GM12874 (cell line): ENCODE measurements around the gene WIPF2.

Experiments
- CTCF ChIP-seq: IDR thresholded peaks from 2 replicates; pipeline ENCODE4 v1.5.1; 2011; ENCODE audit warnings: low read depth, mild to moderate bottlenecking, control low read depth, low read length, moderate library complexity; ENCODE audit not compliant: insufficient read depth

WIPF2 gene

GRCh38 chr17:40307740-40308239 is 88.7 kb downstream of the WIPF2 start:
- TF ChIP-seq CTCF, result no peak

- no peak for TF ChIP-seq CTCF
Observed at GRCh38 chr17:40309031-40309948, 90.2 kb downstream of the WIPF2 start, which contains the start of gene RARA. RARA (plus strand) TSS chr17:40309180; CDS start chr17:40331219, 22,039 bp downstream.

GRCh38 chr17:40309949-40310510 is 90.9 kb downstream of the WIPF2 start:
- no peak for TF ChIP-seq CTCF

DNA sequence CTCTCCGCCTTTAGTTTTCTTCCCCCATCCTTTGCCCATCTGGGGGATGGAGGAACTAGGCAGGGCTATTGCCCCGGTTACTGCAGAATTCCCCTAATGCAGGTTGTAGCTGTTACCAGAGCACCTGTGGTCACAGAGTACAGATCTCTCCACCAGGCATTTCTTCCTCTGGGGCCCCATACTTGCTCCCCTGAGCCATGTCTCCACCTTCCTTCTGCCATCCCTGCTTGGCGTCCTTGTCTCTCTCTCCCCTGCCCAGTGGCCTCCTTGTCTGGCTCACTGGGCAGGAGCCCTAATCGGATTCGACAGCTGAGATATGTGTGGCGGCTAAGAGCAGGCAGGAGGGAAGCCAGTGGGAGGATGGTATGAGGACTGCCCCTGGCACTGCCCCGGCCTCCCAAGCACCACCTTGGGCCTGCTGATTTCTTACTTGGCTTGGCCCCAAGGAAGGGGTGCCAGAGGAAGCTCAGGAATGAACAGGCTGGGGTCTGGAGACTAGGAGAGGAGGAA is 91.8 kb downstream of the WIPF2 start:
- TF ChIP-seq CTCF, result no peak

- TF ChIP-seq CTCF, result no peak
Observed at GRCh38 chr17:40311575-40311974, 92.5 kb downstream of the WIPF2 start.

DNA sequence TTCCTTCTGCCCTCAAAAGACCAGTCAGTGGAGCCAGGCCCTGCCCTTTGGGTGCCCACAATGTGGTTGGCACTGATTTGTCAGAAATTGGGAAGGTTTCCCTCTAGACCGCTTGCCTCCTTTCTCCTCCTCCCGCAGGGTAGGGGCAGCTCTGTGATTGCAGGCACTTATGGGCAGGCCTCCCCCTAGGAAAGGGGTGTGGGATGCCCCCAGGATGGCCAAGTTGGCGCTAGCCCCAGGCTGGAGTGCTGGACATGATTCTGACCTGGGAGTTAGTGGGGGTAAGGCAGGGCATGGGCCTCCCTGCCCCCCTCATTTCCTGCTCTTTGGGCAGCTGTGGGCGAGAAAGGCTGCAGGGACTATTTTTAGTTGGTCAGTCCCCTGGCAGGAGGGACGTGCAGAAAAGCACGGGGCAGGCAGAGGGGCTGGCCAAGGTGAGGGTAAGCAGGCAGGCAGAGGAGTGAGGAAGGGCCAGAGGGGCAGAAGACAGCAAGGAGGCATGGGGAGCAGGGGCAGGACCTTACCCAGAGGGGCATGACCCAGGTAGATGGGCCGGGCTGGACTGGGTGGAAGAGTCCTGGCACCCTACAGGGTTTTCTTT is 93.1 kb downstream of the WIPF2 start:
- no peak for TF ChIP-seq CTCF
